ENCODE measurements around the gene UBXN10.

The UBXN10 gene

DNA sequence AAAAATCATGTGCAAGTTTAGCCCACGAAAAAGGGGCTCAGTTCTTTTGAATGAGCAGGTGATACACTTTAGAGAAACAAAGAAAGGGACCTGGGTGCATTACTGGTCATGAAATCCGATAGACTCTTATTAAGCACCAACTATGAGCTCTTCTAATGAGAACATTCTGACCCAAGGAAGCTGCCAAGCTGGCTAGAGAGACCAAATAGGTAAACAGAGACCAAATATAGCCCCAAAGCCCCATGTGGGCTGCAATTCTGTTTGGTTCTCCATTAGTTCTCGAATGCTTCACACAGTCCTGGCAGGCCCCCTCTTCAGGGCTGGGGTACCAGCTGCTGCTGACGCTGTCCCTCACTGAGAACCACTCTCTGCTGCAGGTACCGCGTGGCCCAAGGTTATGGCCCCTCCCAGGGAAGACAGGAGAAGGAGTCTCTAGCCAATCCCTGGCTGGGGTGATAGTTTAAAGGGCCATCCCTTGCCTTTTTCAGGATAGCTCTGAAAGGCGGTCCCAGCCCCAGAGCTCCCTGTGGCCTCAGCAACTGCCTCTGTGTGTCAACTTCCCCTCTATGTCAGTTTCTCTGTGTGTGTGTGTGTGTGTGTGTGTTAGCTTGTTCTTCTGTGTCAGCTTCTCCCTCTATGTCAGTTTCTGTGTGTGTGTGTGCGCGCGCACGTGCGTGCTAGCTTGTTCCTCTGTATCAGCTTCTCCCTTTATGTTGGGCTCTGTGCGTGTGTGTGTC lies 7.1 kb upstream of the UBXN10 start:
- Histone ChIP-seq H3K36me3 (ENCODE audit: control insufficient read depth, insufficient read depth, low read length) (no peaks in the 10 kb centered on the region), H3K9ac (ENCODE audit: low read depth, low read length) (no peak overlapping the region), H3K9me3 (ENCODE audit: control insufficient read depth, insufficient read depth, low read length) (no peaks in the 10 kb centered on the region), H3K4me1 (ENCODE audit: control insufficient read depth, insufficient read depth, low read length) (no peaks in the 10 kb centered on the region), H3K4me3 (ENCODE audit: low read depth, low read length) (no peak overlapping the region), H3K27me3 (ENCODE audit: control insufficient read depth, insufficient read depth, low read length) (peaks cover 15% of the 10 kb centered on the region)

GRCh38 chr1:20179371-20180128 lies 6.3 kb upstream of the UBXN10 start:
- no peaks in the 10 kb centered on the region for H3K36me3 ChIP-seq (ENCODE audit: control insufficient read depth, insufficient read depth, low read length)

DNA sequence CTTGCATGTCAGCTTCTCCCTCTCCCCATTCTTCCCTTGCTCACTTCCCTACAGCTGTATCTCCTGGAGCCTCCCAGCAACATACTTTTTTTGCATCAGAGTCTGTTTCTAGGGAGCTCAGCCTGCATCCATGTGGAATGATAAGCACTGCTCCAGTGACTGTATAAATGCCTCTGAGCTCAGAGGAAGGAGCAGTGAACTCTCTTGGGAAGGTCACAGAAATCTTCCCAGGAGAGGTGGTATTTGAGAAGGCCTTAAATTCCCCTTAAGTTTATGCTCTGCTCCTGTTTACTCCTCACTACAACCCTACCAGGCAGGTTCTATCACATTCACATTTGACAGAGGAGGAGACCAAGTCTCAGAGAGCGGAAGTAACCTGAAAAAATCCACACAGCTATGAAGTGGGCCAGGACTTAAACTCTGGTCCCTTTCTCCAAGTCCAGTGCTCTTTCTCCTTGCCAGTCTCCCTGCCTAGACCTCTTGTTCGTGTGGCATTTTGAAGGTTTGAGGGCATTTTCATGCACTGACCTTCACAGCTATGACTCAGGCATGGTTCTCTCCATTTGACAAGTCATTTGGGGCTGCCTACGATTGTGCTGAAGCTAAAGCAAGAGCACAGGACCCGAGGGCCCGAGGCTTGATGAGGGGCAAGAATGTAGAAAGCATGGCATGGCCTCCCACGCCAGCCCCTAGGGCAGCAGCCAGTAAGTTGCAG lies 5.6 kb upstream of the UBXN10 start:
- no peaks in the 10 kb centered on the region for H3K4me1 ChIP-seq (ENCODE audit: control insufficient read depth, insufficient read depth, low read length)
- no peak overlapping the region for H3K9ac ChIP-seq (ENCODE audit: low read depth, low read length)
- no peaks in the 10 kb centered on the region for H3K9me3 ChIP-seq (ENCODE audit: control insufficient read depth, insufficient read depth, low read length)
- no peaks in the 10 kb centered on the region for H3K36me3 ChIP-seq (ENCODE audit: control insufficient read depth, insufficient read depth, low read length)
- H3K4me3 ChIP-seq (ENCODE audit: low read depth, low read length) = no peak overlapping the region
- H3K27me3 ChIP-seq (ENCODE audit: control insufficient read depth, insufficient read depth, low read length) = peaks cover 23% of the 10 kb centered on the region

More at GRCh38 chr1:20179371-20180128, 6.3 kb upstream of the UBXN10 start:
- Histone ChIP-seq H3K9me3 (ENCODE audit: control insufficient read depth, insufficient read depth, low read length) (no peaks in the 10 kb centered on the region), H3K9ac (ENCODE audit: low read depth, low read length) (no peak overlapping the region), H3K4me1 (ENCODE audit: control insufficient read depth, insufficient read depth, low read length) (no peaks in the 10 kb centered on the region), H3K4me3 (ENCODE audit: low read depth, low read length) (no peak overlapping the region), H3K27me3 (ENCODE audit: control insufficient read depth, insufficient read depth, low read length) (peaks cover 19% of the 10 kb centered on the region)

DNA sequence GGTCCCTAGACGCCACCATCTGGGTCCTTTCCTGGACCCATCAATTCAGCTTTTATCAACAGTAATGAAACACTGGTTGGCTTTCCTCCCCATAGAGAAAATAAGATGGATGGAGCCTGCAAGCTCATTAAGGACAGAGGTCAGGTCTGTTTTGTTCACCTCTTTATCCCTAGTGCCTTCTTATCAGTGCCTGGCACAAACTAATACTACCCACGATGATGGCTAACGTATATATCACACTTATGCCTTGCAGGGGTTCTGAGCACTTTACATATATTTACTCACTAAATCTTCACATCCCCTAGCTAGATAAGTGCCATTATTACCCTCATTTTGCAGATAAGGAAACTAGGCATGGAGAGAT lies 5.1 kb upstream of the UBXN10 start:
- no peak overlapping the region for H3K9ac ChIP-seq (ENCODE audit: low read depth, low read length)
- no peak overlapping the region for H3K4me3 ChIP-seq (ENCODE audit: low read depth, low read length)
- H3K4me1 ChIP-seq (ENCODE audit: control insufficient read depth, insufficient read depth, low read length) = no peaks in the 10 kb centered on the region
- H3K36me3 ChIP-seq (ENCODE audit: control insufficient read depth, insufficient read depth, low read length) = no peaks in the 10 kb centered on the region
- peaks cover 27% of the 10 kb centered on the region for H3K27me3 ChIP-seq (ENCODE audit: control insufficient read depth, insufficient read depth, low read length)
- H3K9me3 ChIP-seq (ENCODE audit: control insufficient read depth, insufficient read depth, low read length) = no peaks in the 10 kb centered on the region

DNA sequence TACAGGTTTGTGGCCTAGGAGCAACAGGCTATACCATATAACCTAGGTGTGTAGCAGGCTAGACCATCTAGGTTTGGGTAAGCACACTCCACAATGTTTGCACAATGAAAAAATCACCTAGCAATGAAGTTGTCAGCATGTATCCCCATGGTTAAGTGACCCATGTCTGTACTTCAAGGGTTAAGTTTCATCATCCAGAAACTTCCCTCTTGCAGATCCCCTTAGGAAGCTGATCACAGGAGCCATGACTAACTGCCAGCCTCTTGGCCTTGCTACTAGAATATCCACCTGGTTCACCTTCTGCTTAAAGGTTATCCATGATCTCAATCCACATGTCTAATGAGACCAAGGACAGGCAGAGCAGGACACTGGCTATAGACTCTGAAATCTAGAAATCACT lies 3.5 kb upstream of the UBXN10 start:
- no peaks in the 10 kb centered on the region for H3K9me3 ChIP-seq (ENCODE audit: control insufficient read depth, insufficient read depth, low read length)
- no peak overlapping the region for H3K9ac ChIP-seq (ENCODE audit: low read depth, low read length)
- no peaks in the 10 kb centered on the region for H3K4me1 ChIP-seq (ENCODE audit: control insufficient read depth, insufficient read depth, low read length)
- no peaks in the 10 kb centered on the region for H3K36me3 ChIP-seq (ENCODE audit: control insufficient read depth, insufficient read depth, low read length)
- H3K4me3 ChIP-seq (ENCODE audit: low read depth, low read length) = no peak overlapping the region
- H3K27me3 ChIP-seq (ENCODE audit: control insufficient read depth, insufficient read depth, low read length) = peaks cover 28% of the 10 kb centered on the region

DNA sequence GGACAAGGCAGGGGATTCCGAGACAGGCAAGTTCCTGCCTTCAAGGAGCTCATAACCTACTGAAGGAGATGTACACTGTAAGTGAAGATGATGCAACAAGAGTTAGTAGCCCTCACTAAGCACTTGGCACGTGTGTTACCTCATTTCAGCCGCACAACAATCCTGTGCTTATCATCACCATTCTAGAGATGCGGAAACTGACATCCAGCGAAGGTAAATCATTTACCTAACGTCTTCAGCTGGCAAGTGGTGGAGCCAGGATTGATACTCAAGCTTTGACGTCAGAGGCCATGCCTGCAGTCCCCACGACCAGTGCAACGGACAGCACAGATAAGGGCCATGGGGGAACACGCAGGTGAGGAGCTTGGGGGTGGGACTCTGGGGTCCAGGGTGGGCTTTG lies 2.9 kb upstream of the UBXN10 start:
- Histone ChIP-seq H3K9ac (ENCODE audit: low read depth, low read length) (no peak overlapping the region), H3K4me3 (ENCODE audit: low read depth, low read length) (no peak overlapping the region), H3K4me1 (ENCODE audit: control insufficient read depth, insufficient read depth, low read length) (no peaks in the 10 kb centered on the region), H3K9me3 (ENCODE audit: control insufficient read depth, insufficient read depth, low read length) (no peaks in the 10 kb centered on the region), H3K27me3 (ENCODE audit: control insufficient read depth, insufficient read depth, low read length) (peaks cover 30% of the 10 kb centered on the region), H3K36me3 (ENCODE audit: control insufficient read depth, insufficient read depth, low read length) (no peaks in the 10 kb centered on the region)

GRCh38 chr1:20183616-20184271 lies 2.2 kb upstream of the UBXN10 start:
- H3K27me3 ChIP-seq (ENCODE audit: control insufficient read depth, insufficient read depth, low read length) = peaks cover 37% of the 10 kb centered on the region
- H3K36me3 ChIP-seq (ENCODE audit: control insufficient read depth, insufficient read depth, low read length) = no peaks in the 10 kb centered on the region
- no peaks in the 10 kb centered on the region for H3K9me3 ChIP-seq (ENCODE audit: control insufficient read depth, insufficient read depth, low read length)
- H3K4me3 ChIP-seq (ENCODE audit: low read depth, low read length) = no peak overlapping the region
- H3K9ac ChIP-seq (ENCODE audit: low read depth, low read length) = no peak overlapping the region
- H3K4me1 ChIP-seq (ENCODE audit: control insufficient read depth, insufficient read depth, low read length) = no peaks in the 10 kb centered on the region

- Histone ChIP-seq H3K4me1 (ENCODE audit: control insufficient read depth, insufficient read depth, low read length) (no peaks in the 10 kb centered on the region), H3K9me3 (ENCODE audit: control insufficient read depth, insufficient read depth, low read length) (no peaks in the 10 kb centered on the region), H3K27me3 (ENCODE audit: control insufficient read depth, insufficient read depth, low read length) (peaks cover 40% of the 10 kb centered on the region), H3K36me3 (ENCODE audit: control insufficient read depth, insufficient read depth, low read length) (no peaks in the 10 kb centered on the region), H3K4me3 (ENCODE audit: low read depth, low read length) (no peak overlapping the region), H3K9ac (ENCODE audit: low read depth, low read length) (no peak overlapping the region)
These were observed 1.4 kb upstream of the UBXN10 start for GRCh38 chr1:20184481-20184900.

DNA sequence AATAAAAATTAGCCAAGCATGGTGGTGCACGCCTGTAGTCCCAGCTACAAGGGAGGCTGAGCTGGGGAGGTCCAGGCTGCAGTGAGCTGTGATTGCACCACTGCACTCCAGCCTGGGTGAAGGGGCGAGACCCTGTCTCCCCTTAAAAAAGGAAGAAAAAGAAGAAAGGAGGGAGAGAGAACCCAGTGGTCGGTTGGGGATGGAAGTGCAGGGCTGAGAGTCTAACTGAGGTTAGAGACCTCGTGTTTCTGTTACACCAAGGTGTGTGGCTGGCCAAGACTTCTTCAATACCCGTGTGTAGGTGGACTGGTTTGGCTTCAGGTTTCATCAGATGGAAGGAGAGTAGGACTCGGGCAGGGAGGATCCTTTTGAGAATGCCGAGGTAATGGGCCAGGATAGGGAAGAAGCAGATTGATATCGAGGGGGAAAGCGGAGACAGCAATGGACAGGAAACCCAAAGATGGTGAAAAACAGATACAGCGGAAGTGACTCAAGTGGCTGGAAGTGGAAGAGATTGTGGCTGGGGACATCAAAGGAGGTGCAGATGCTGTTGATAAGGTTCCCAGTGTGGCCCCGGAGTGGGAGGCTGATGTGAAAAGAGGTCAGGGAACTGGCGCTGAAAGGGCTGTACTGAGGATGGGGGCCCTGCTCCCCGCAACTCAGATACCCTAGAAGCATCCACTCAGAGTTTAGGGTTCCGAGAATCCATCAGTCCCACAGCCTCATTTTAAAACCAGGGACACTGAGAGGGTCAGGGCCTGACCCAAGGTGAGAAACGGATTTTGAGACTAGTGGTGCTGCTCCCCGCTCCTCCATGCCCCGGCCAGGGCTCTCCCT lies 681 bp upstream of the UBXN10 start:
- H3K27me3 ChIP-seq (ENCODE audit: control insufficient read depth, insufficient read depth, low read length) = peaks cover 35% of the 10 kb centered on the region
- H3K9ac ChIP-seq (ENCODE audit: low read depth, low read length) = no peak overlapping the region
- H3K4me1 ChIP-seq (ENCODE audit: control insufficient read depth, insufficient read depth, low read length) = no peaks in the 10 kb centered on the region
- H3K36me3 ChIP-seq (ENCODE audit: control insufficient read depth, insufficient read depth, low read length) = no peaks in the 10 kb centered on the region
- H3K4me3 ChIP-seq (ENCODE audit: low read depth, low read length) = peak overlapping the region; percentile 59
- H3K9me3 ChIP-seq (ENCODE audit: control insufficient read depth, insufficient read depth, low read length) = no peaks in the 10 kb centered on the region

GRCh38 chr1:20187103-20187812 lies 1.4 kb downstream of the UBXN10 start:
- no peak overlapping the region for H3K4me3 ChIP-seq (ENCODE audit: low read depth, low read length)
- H3K9me3 ChIP-seq (ENCODE audit: control insufficient read depth, insufficient read depth, low read length) = no peaks in the 10 kb centered on the region
- H3K36me3 ChIP-seq (ENCODE audit: control insufficient read depth, insufficient read depth, low read length) = no peaks in the 10 kb centered on the region
- peaks cover 35% of the 10 kb centered on the region for H3K27me3 ChIP-seq (ENCODE audit: control insufficient read depth, insufficient read depth, low read length)
- no peaks in the 10 kb centered on the region for H3K4me1 ChIP-seq (ENCODE audit: control insufficient read depth, insufficient read depth, low read length)
- H3K9ac ChIP-seq (ENCODE audit: low read depth, low read length) = no peak overlapping the region

All from iPS-15b (cell line).